HepG2 (cell line): Measurements from ENCODE around the gene DDI2. TPM values are rescaled to one million over a fixed set of nuclear protein-coding genes. Genes with fewer than 3 reads are reported as not detected.
A peak's percentile ranks its signal among the peaks of the same experiment; 100 is the strongest.

Experiments used
- ATAC-seq: fragments of 200-7000 bp; cut with Tn5 transposase; 3 replicates; pipeline ENCODE4 v1.9.1; 2020; ENCODE audit warnings: mild to moderate bottlenecking, moderate library complexity
- BruUV-seq: library from RNA; stranded (reverse); fragments of 400-500 nt; replicated peaks from 2 replicates; lab custom pipeline; 2021; lab: Mats Ljungman, UMichigan
- CTCF ChIA-PET: fragments of 300-600 bp; formaldehyde crosslinking; extraction: SDS; loops from one replicate; lab custom pipeline; 2021; ENCODE audit warnings: low total read pairs, inconsistent platforms, low intra/inter-chr PET ratio; lab: Yijun Ruan, JAX
- POLR2A ChIA-PET: fragments of 350-600 bp; sonication (Branson Sonifier 250); formaldehyde crosslinking; loops from one replicate; lab custom pipeline; 2020; ENCODE audit warnings: antibody characterized with exemption, inconsistent platforms; lab: Yijun Ruan, JAX
- DNase-seq: peaks from one replicate; pipeline ENCODE4 v3.0.0-alpha.2; 2015; ENCODE audit warnings: low spot score
- FAIRE-seq: peaks from 3 replicates; lab custom pipeline; 2011; peaks lifted over from hg19 to GRCh38; lab: Jason Lieb, UNC
- H2AFZ ChIP-seq: one replicate; pipeline ENCODE4 v1.6.1; 2011; ENCODE audit warnings: low read length, inconsistent platforms
- H3K27ac ChIP-seq: fragments of 300-600 bp; 3 replicates; pipeline ENCODE4 v1.8.0; 2011; ENCODE audit warnings: mixed run types, mild to moderate bottlenecking, mixed read lengths, low read length, inconsistent platforms; ENCODE audit not compliant: insufficient read depth; ENCODE audit errors: extremely low read length
- H3K27me3 ChIP-seq, 2 experiments: fragments of 200-600 bp in 1 of 2; 2 replicates in 1 of 2; 3 replicates in 1 of 2; pipeline versions ENCODE4 v1.6.0 to v1.8.0; 2011; ENCODE audit warnings: low read length in 2 of 2, mild to moderate bottlenecking in 2 of 2, moderate library complexity in 2 of 2, inconsistent platforms in 1 of 2; ENCODE audit not compliant: insufficient read depth in 2 of 2, control insufficient read depth in 1 of 2
- H3K36me3 ChIP-seq, 2 experiments: fragments of 200-600 bp in 1 of 2; replicated peaks in 1 of 2; 2 replicates in 1 of 2; 3 replicates in 1 of 2; pipeline versions ENCODE4 v1.5.1 to v1.8.0; 2011; ENCODE audit warnings: low read length in 2 of 2, inconsistent platforms in 1 of 2; ENCODE audit not compliant: insufficient read depth in 2 of 2, control insufficient read depth in 1 of 2
- H3K4me1 ChIP-seq: 2 replicates; pipeline ENCODE4 v1.5.1; 2012; ENCODE audit warnings: low read length, inconsistent platforms; ENCODE audit not compliant: insufficient read depth
- H3K4me2 ChIP-seq: 2 replicates; pipeline ENCODE4 v1.6.0; 2011; ENCODE audit warnings: low read depth, low read length, inconsistent platforms
- H3K4me3 ChIP-seq, 3 experiments: fragments of 200-600 bp in 1 of 3; sonication (generic), shearing (Covaris generic) in 1 of 3; replicated peaks in 1 of 3; 2 replicates each; pipeline ENCODE4 v1.5.1; 2011 to 2016; ENCODE audit warnings: low read length in 3 of 3, inconsistent platforms in 2 of 3, low read depth in 2 of 3, mild to moderate bottlenecking in 2 of 3, control low read depth in 1 of 3, mixed read lengths in 1 of 3; ENCODE audit not compliant: insufficient read depth in 1 of 3
- H3K79me2 ChIP-seq: one replicate; pipeline ENCODE4 v1.6.1; 2011; ENCODE audit warnings: low read length, inconsistent platforms; ENCODE audit not compliant: insufficient read depth
- H3K9ac ChIP-seq: 2 replicates; pipeline ENCODE4 v1.6.0; 2011; ENCODE audit warnings: mild to moderate bottlenecking, low read depth, low read length, inconsistent platforms; ENCODE audit not compliant: insufficient read depth
- H3K9me3 ChIP-seq: 2 replicates; pipeline ENCODE4 v1.5.1; 2012; ENCODE audit warnings: mild to moderate bottlenecking, low read length
- H4K20me1 ChIP-seq: 2 replicates; pipeline ENCODE4 v1.6.0; 2011; ENCODE audit warnings: inconsistent platforms, mild to moderate bottlenecking, low read length, moderate library complexity; ENCODE audit not compliant: insufficient read depth
- HIVEP1 ChIP-seq: sonication (generic); formaldehyde crosslinking; IDR thresholded peaks from 2 replicates; pipeline ENCODE4 v1.4.0; 2020; ENCODE audit warnings: mild to moderate bottlenecking, missing genetic modification reagents
- MXD4 ChIP-seq: IDR thresholded peaks from 2 replicates; pipeline ENCODE4 v1.6.1; 2016; ENCODE audit warnings: mild to moderate bottlenecking, missing biosample characterization, missing genetic modification reagents
- SRSF9 ChIP-seq: fragments of 200-400 bp; formaldehyde crosslinking; IDR thresholded peaks from 2 replicates; pipeline ENCODE4 v1.6.1; 2018; ENCODE audit warnings: borderline replicate concordance, mild to moderate bottlenecking, low read depth, low read length; ENCODE audit not compliant: insufficient read depth, poor library complexity, severe bottlenecking
- TBX2 ChIP-seq: sonication (generic); formaldehyde crosslinking; IDR thresholded peaks from 2 replicates; pipeline ENCODE4 v1.5.0; 2020; ENCODE audit warnings: missing genetic modification reagents, mild to moderate bottlenecking, borderline replicate concordance
- ZKSCAN1 ChIP-seq: fragments of 150-350 bp; IDR thresholded peaks from 2 replicates; pipeline ENCODE4 v1.6.1; 2014; ENCODE audit warnings: low read length
- ZNF768 ChIP-seq: sonication (generic); formaldehyde crosslinking; IDR thresholded peaks from 2 replicates; pipeline ENCODE4 v1.4.0; 2020; ENCODE audit warnings: missing genetic modification reagents
- whole genome bisulfite sequencing: methylation state at CpG from one replicate; pipeline ENCODE4 v1.1.6; 2017; ENCODE audit warnings: low lambda C conversion rate; 5-methylcytosine and 5-hydroxymethylcytosine counted together
- in situ Hi-C: cut with HindIII; loops from 2 replicates; pipeline ENCODE4 v1.10.0; 2017; ENCODE audit warnings: low pct_unique_long_range_greater_than_20kb; ENCODE audit not compliant: extremely low pct_ligation_motif_present
- intact Hi-C: fragments of 100-400 bp; cut with micrococcal nuclease; formaldehyde crosslinking; loops from one replicate; pipeline ENCODE4 v1.10.0; 2022; ENCODE audit not compliant: unreplicated experiment
- polyA plus RNA-seq, 8 experiments: library from polyadenylated mRNA; depleted of rRNA in 3 of 8; stranded (reverse) in 7 of 8; unstranded in 1 of 8; fragments of >200 nt; fragmentation: Illumina TruSeq in 4 of 8; extraction: Trizol in 4 of 8; gene quantifications; 2 replicates each; pipeline versions ENCODE4 v1.2.1 to v1.2.3, GENCODE V29; 2011 to 2016; ENCODE audit warnings: low read depth in 4 of 8, missing spikeins in 1 of 8, mixed read lengths in 1 of 8; ENCODE audit not compliant: insufficient read depth in 1 of 8
- total RNA-seq, 5 experiments: library from RNA; depleted of rRNA; stranded (reverse); fragments of >200 nt; fragmentation: Illumina TruSeq; extraction: Trizol; gene quantifications; 2 replicates each; pipeline ENCODE4 v1.2.3, GENCODE V29; 2016; ENCODE audit warnings: low read depth in 1 of 5
- TF ChIP-seq, protein P1 (sequence below): sonication (generic); formaldehyde crosslinking; IDR thresholded peaks from 2 replicates; pipeline ENCODE4 v1.4.0; 2020; ENCODE audit warnings: missing genetic modification reagents
- TF ChIP-seq, protein P2 (sequence below): IDR thresholded peaks from 2 replicates; pipeline ENCODE4 v1.6.1; 2012; ENCODE audit warnings: low read length, improper control_type of control experiment
- TF ChIP-seq, protein P3 (sequence below): IDR thresholded peaks from 2 replicates; pipeline ENCODE4 v1.6.1; 2016
- TF ChIP-seq, protein P4 (sequence below): sonication (generic); formaldehyde crosslinking; IDR thresholded peaks from 2 replicates; pipeline ENCODE4 v1.5.0; 2020; ENCODE audit warnings: mild to moderate bottlenecking, missing genetic modification reagents, moderate library complexity

The DDI2 gene
- total and polyA plus RNA-seq, 2 of the 13 experiments (the other 11 are each of a cell fraction or from before 2014, with no cell fraction given): 8.5 to 25.7 TPM

DNA sequence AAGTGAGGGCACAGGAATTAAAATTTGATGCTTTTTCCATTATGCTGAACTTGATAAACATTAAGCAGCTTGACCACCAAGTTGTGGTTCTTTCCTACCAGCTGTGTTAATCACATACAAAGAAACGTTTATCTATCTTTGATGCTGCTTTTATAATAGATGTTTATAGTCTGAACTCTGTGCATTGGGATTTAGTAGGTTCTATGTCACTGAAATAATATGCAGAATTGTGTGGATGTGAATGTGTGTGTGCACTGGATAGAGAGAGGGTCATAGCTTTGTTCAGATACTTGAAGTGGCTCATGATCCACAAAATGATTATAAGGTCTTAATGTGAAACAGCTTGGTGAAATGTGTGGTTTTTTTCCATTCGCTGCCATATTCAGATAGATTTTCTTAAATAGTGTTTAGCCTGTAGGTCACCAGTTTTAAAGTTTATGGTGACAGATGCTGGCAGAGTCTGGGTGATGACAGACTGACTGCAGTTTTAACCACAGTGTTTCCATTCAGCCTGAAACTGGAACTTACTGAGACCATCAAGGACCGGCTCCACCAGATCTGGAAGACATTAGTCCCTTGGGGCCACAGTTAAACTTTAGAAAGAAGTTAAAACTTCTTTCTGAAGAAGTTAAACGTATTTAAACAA is 10.2 kb downstream of the DDI2 start:
- Histone ChIP-seq H3K4me1 (peaks cover 47% of the 10 kb centered on the region), H3K9me3 (no peaks in the 10 kb centered on the region), H3K36me3 (peaks cover 20 to 70% of the 10 kb centered on the region in 2 experiments), H4K20me1 (peaks cover 76% of the 10 kb centered on the region), H2AFZ (no peak overlapping the region), H3K9ac (no peak overlapping the region), H3K4me3 (no peak overlapping the region), H3K79me2 (peaks cover 65% of the 10 kb centered on the region), H3K27me3 (no peaks in the 10 kb centered on the region), H3K27ac (no peak overlapping the region), H3K4me2 (no peak overlapping the region)
- ATAC-seq (no peak), FAIRE-seq (no peak), DNase-seq (no peak)
- CTCF ChIA-PET: no interaction called here
- TF ChIP-seq, protein P1, sequence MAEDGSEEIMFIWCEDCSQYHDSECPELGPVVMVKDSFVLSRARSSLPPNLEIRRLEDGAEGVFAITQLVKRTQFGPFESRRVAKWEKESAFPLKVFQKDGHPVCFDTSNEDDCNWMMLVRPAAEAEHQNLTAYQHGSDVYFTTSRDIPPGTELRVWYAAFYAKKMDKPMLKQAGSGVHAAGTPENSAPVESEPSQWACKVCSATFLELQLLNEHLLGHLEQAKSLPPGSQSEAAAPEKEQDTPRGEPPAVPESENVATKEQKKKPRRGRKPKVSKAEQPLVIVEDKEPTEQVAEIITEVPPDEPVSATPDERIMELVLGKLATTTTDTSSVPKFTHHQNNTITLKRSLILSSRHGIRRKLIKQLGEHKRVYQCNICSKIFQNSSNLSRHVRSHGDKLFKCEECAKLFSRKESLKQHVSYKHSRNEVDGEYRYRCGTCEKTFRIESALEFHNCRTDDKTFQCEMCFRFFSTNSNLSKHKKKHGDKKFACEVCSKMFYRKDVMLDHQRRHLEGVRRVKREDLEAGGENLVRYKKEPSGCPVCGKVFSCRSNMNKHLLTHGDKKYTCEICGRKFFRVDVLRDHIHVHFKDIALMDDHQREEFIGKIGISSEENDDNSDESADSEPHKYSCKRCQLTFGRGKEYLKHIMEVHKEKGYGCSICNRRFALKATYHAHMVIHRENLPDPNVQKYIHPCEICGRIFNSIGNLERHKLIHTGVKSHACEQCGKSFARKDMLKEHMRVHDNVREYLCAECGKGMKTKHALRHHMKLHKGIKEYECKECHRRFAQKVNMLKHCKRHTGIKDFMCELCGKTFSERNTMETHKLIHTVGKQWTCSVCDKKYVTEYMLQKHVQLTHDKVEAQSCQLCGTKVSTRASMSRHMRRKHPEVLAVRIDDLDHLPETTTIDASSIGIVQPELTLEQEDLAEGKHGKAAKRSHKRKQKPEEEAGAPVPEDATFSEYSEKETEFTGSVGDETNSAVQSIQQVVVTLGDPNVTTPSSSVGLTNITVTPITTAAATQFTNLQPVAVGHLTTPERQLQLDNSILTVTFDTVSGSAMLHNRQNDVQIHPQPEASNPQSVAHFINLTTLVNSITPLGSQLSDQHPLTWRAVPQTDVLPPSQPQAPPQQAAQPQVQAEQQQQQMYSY (CRISPR knock-in tag): no peak
- TF ChIP-seq, protein P2, sequence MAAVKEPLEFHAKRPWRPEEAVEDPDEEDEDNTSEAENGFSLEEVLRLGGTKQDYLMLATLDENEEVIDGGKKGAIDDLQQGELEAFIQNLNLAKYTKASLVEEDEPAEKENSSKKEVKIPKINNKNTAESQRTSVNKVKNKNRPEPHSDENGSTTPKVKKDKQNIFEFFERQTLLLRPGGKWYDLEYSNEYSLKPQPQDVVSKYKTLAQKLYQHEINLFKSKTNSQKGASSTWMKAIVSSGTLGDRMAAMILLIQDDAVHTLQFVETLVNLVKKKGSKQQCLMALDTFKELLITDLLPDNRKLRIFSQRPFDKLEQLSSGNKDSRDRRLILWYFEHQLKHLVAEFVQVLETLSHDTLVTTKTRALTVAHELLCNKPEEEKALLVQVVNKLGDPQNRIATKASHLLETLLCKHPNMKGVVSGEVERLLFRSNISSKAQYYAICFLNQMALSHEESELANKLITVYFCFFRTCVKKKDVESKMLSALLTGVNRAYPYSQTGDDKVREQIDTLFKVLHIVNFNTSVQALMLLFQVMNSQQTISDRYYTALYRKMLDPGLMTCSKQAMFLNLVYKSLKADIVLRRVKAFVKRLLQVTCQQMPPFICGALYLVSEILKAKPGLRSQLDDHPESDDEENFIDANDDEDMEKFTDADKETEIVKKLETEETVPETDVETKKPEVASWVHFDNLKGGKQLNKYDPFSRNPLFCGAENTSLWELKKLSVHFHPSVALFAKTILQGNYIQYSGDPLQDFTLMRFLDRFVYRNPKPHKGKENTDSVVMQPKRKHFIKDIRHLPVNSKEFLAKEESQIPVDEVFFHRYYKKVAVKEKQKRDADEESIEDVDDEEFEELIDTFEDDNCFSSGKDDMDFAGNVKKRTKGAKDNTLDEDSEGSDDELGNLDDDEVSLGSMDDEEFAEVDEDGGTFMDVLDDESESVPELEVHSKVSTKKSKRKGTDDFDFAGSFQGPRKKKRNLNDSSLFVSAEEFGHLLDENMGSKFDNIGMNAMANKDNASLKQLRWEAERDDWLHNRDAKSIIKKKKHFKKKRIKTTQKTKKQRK: no peak
- TF ChIP-seq TBX2 (no peak), HIVEP1 (CRISPR knock-in tag) (no peak), MXD4 (CRISPR knock-in tag) (no peak), ZKSCAN1 (no peak), SRSF9 (no peak), ZNF768 (no peak)
- TF ChIP-seq, protein P3, sequence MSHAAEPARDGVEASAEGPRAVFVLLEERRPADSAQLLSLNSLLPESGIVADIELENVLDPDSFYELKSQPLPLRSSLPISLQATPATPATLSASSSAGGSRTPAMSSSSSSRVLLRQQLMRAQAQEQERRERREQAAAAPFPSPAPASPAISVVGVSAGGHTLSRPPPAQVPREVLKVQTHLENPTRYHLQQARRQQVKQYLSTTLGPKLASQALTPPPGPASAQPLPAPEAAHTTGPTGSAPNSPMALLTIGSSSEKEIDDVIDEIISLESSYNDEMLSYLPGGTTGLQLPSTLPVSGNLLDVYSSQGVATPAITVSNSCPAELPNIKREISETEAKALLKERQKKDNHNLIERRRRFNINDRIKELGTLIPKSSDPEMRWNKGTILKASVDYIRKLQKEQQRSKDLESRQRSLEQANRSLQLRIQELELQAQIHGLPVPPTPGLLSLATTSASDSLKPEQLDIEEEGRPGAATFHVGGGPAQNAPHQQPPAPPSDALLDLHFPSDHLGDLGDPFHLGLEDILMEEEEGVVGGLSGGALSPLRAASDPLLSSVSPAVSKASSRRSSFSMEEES (CRISPR knock-in tag): no peak
- TF ChIP-seq, protein P4, sequence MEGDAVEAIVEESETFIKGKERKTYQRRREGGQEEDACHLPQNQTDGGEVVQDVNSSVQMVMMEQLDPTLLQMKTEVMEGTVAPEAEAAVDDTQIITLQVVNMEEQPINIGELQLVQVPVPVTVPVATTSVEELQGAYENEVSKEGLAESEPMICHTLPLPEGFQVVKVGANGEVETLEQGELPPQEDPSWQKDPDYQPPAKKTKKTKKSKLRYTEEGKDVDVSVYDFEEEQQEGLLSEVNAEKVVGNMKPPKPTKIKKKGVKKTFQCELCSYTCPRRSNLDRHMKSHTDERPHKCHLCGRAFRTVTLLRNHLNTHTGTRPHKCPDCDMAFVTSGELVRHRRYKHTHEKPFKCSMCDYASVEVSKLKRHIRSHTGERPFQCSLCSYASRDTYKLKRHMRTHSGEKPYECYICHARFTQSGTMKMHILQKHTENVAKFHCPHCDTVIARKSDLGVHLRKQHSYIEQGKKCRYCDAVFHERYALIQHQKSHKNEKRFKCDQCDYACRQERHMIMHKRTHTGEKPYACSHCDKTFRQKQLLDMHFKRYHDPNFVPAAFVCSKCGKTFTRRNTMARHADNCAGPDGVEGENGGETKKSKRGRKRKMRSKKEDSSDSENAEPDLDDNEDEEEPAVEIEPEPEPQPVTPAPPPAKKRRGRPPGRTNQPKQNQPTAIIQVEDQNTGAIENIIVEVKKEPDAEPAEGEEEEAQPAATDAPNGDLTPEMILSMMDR: no peak
- BruUV-seq: TSS peak; percentile 23
- POLR2A ChIA-PET: no interaction called here
- in situ Hi-C loops (no loop called here), intact Hi-C loops (loop anchor here (5.0 to 10.0 kb wide), 2 partner anchors 45 to 57 kb away; partner anchors contain the start of gene PLEKHM2)
- 88% methylated on average over 4 of the region's 4 CpGs for WGBS
